ENCODE data around the gene LRRC46. TPM values are rescaled to one million over a fixed set of nuclear protein-coding genes. Genes with fewer than 3 reads are reported as not detected.
A peak's percentile ranks its signal among the peaks of the same experiment; 100 is the strongest.

The LRRC46 gene
- total and polyA plus RNA-seq, 2 of the 13 experiments (the other 11 are each of a cell fraction or from before 2014, with no cell fraction given) = 0.09 TPM

GRCh38 chr17:47862621-47863440 is 31.4 kb downstream of the LRRC46 start (continued):
- TF ChIP-seq CREBL2 (CRISPR knock-in tag; IDR thresholded peaks at IDR 0.05; ENCODE audit: borderline replicate concordance) (no peak), HNF4A (CRISPR knock-in tag; IDR thresholded peaks at IDR 0.05) (peak; percentile 48), ARID5B (CRISPR knock-in tag; IDR thresholded peaks at IDR 0.05) (no peak), GABPA (IDR thresholded peaks at IDR 0.05; ENCODE audit: low read depth, low read length) (no peak), GABPA (CRISPR knock-in tag; IDR thresholded peaks at IDR 0.05; ENCODE audit: low read depth) (peak; percentile 26; the same call in 1 of the 2 replicates), ZNF740 (CRISPR knock-in tag; IDR thresholded peaks at IDR 0.05) (no peak), ZNF776 (CRISPR knock-in tag; IDR thresholded peaks at IDR 0.05) (no peak), ZNF513 (CRISPR knock-in tag; conservative IDR thresholded peaks at IDR 0.05) (no peak), MED1 (CRISPR knock-in tag; IDR thresholded peaks at IDR 0.05) (peak; percentile 33; the same call in 1 of the 2 replicates), FOSL2 (CRISPR knock-in tag; IDR thresholded peaks at IDR 0.05) (peak; percentile 24; the same call in 1 of the 2 replicates), SIN3B (IDR thresholded peaks at IDR 0.05; ENCODE audit: low read length) (no peak), USF2 (IDR thresholded peaks at IDR 0.05; ENCODE audit: low read depth, low read length) (no peak), USF2 (CRISPR knock-in tag; IDR thresholded peaks at IDR 0.05; ENCODE audit: borderline replicate concordance) (no peak), FOXK2 (IDR thresholded peaks at IDR 0.05) (no peak), RBM22 (optimal IDR thresholded peaks at IDR 0.05; ENCODE audit: low read length) (no peak), ELF1 (CRISPR knock-in tag; IDR thresholded peaks at IDR 0.05) (peak; percentile 33; the same call in 1 of the 2 replicates), FOXK1 (CRISPR knock-in tag; IDR thresholded peaks at IDR 0.05; ENCODE audit: borderline replicate concordance, low read depth) (no peak), NFE2L2 (IDR thresholded peaks at IDR 0.05; ENCODE audit: low read length) (no peak), SALL1 (CRISPR knock-in tag; IDR thresholded peaks at IDR 0.05) (0 out of 2 replicates have a peak, but pooled peaks have one; percentile 19), KLF9 (CRISPR knock-in tag; IDR thresholded peaks at IDR 0.05; ENCODE audit: low read depth) (no peak), ZNF503 (CRISPR knock-in tag; IDR thresholded peaks at IDR 0.05) (no peak)

Data from HepG2 (cell line).